Stimulated activated naive B cell treated with anti-CD40 and anti-IgM and Interleukin-4, amounts not matched to agents 10 μg/mL and 1 μg/mL and 100 μg/mL, for 72 hours (primary cell): ENCODE results near the gene BLOC1S1.
A peak's percentile ranks its signal among the peaks of the same experiment; 100 is the strongest.

Experiments used
- ATAC-seq, 2 donors: fragments of 150-1000 bp; cut with Tn5 transposase; replicated peaks; 2 replicates each; pipeline ENCODE4 v1.10.0; 2021; ENCODE audit warnings: moderate library complexity in 1 of 2
- DNase-seq: peaks from one replicate; pipeline ENCODE4 v3.0.0; 2021
- H3K27ac Mint-ChIP-seq: one replicate; pipeline ENCODE4 v1.8.0; 2022; ENCODE audit warnings: mild to moderate bottlenecking, mixed read lengths
- H3K27me3 Mint-ChIP-seq, 2 donors: one replicate each; pipeline ENCODE4 v1.8.0; 2022; ENCODE audit warnings: mixed read lengths in 2 of 2
- H3K36me3 Mint-ChIP-seq, 2 donors: one replicate each; pipeline ENCODE4 v1.8.0; 2022; ENCODE audit warnings: mixed read lengths in 2 of 2, mild to moderate bottlenecking in 1 of 2
- H3K4me1 Mint-ChIP-seq, 2 donors: one replicate each; pipeline ENCODE4 v1.8.0; 2022; ENCODE audit warnings: mixed read lengths in 2 of 2, mild to moderate bottlenecking in 1 of 2
- H3K4me3 Mint-ChIP-seq, 2 donors: one replicate each; pipeline ENCODE4 v1.8.0; 2022; ENCODE audit warnings: mild to moderate bottlenecking in 2 of 2, mixed read lengths in 2 of 2, moderate library complexity in 1 of 2
- H3K9me3 Mint-ChIP-seq, 2 donors: one replicate each; pipeline ENCODE4 v1.8.0; 2022; ENCODE audit warnings: mixed read lengths in 2 of 2, mild to moderate bottlenecking in 1 of 2

The BLOC1S1 gene

DNA sequence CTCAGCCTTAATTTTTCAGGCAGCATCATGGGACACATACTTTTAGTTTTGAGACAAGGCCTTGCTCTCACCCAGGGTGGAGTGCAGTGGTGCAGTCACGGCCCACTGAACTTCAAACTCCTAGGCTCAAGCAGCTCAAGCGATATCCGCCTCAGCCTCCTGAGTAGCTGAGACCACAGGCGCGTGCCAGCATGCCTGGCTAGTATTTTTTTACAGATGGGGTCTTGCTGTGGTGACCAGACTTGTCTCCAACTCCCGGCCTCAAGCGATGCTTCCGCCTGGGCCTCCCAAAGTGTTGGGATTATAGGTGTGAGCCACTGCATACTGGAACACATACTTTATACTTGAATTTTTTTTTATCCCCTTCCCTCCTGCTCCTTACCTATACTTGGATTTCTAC lies 7.1 kb downstream of the BLOC1S1 start:
- peaks cover 35 to 49% of the 10 kb centered on the region in 2 donors for H3K4me1 Mint-ChIP-seq
- DNase-seq (no peak), ATAC-seq (no peak)
- peaks cover 16 to 36% of the 10 kb centered on the region in 2 donors for H3K36me3 Mint-ChIP-seq
- H3K4me3 Mint-ChIP-seq: no peak overlapping the region
- H3K27me3 Mint-ChIP-seq: no peaks in the 10 kb centered on the region
- no peaks in the 10 kb centered on the region for H3K9me3 Mint-ChIP-seq
- no peak overlapping the region for H3K27ac Mint-ChIP-seq

DNA sequence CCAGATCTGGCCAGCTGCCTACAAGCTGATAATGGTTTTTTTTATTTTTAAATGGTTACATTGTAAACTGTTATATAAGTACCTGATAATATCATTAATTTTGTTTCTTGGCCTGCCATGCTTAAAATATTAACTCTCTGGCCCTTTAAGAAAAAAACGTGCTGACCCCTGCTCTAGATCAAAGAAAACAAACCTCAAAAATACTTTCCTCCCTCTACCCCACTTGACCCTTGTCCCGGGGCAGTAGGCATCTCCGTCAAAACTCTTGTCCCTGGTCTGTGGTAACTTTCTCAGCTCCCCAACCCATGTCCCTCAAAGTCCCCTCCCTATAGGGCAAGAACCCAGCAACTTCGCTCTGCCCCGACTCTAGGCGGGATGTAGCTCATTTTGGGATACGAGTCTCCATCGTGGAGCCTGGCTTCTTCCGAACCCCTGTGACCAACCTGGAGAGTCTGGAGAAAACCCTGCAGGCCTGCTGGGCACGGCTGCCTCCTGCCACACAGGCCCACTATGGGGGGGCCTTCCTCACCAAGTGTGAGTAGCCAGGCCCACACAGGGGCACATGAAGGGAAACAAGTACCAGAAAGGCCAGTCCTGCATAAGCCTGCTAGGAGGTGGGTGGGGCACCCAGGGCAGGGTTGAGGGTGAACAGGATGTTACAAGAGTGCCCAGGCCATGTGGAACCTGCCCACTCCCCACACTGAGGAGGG lies 7.8 kb downstream of the BLOC1S1 start:
- ATAC-seq: no peak
- DNase-seq: no peak
- Mint-ChIP-seq H3K4me3 (no peak overlapping the region), H3K4me1 (peaks cover 28 to 44% of the 10 kb centered on the region in 2 donors), H3K27ac (peak overlapping the region; percentile 32), H3K9me3 (no peaks in the 10 kb centered on the region), H3K36me3 (peaks cover 12 to 29% of the 10 kb centered on the region in 2 donors), H3K27me3 (no peaks in the 10 kb centered on the region)

DNA sequence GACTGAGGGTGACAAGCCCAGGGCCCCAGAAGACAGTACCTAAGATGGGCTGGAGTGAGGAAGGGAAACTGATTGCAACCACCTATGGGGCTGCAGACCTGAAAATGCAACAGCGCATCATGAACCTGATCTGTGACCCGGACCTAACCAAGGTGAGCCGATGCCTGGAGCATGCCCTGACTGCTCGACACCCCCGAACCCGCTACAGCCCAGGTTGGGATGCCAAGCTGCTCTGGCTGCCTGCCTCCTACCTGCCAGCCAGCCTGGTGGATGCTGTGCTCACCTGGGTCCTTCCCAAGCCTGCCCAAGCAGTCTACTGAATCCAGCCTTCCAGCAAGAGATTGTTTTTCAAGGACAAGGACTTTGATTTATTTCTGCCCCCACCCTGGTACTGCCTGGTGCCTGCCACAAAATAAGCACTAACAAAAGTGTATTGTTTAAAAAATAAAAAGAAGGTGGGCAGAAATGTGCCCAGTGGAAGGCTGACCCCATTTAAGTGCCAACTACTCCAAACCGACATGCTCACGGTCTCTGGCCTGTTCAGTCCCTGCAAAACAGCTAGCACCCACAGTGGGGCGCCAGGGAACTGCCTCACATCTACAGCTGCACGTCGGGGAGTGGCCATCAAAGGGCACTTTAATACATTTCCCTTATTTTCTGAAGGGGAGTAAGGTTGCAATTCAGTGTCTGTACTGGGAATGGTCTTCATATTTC lies 8.5 kb downstream of the BLOC1S1 start:
- Mint-ChIP-seq H3K27me3 (no peaks in the 10 kb centered on the region), H3K27ac (peak overlapping the region; percentile 68), H3K4me3 (no peak overlapping the region), H3K4me1 (peaks cover 28 to 41% of the 10 kb centered on the region in 2 donors), H3K36me3 (peaks cover 12 to 26% of the 10 kb centered on the region in 2 donors), H3K9me3 (no peaks in the 10 kb centered on the region)
- DNase-seq: peak; percentile 38
- peak; percentile 37 to 46 for ATAC-seq

DNA sequence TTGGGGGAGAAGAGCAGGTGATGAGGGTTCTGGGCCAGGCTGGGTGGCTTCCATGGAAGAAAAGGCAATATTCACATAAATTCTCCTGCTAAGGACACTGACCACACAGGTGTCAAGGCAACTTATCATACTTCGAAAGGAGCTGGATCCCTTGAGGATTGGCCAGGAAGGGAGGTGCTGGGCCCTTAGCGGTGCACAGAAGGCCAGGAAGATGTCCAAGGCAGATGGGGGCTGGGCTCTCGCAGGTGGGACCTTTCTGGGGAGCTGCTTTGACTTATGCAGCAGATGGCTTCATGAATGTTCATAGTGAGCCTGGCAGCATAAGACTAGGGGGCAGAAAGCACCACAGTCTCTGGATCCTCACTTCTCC lies 9.1 kb downstream of the BLOC1S1 start:
- Mint-ChIP-seq H3K36me3 (peaks cover 12 to 30% of the 10 kb centered on the region in 2 donors), H3K4me1 (peaks cover 31 to 43% of the 10 kb centered on the region in 2 donors), H3K4me3 (no peak overlapping the region), H3K9me3 (no peaks in the 10 kb centered on the region), H3K27ac (peak overlapping the region; percentile 68), H3K27me3 (no peaks in the 10 kb centered on the region)
- ATAC-seq (no peak), DNase-seq (no peak)

DNA sequence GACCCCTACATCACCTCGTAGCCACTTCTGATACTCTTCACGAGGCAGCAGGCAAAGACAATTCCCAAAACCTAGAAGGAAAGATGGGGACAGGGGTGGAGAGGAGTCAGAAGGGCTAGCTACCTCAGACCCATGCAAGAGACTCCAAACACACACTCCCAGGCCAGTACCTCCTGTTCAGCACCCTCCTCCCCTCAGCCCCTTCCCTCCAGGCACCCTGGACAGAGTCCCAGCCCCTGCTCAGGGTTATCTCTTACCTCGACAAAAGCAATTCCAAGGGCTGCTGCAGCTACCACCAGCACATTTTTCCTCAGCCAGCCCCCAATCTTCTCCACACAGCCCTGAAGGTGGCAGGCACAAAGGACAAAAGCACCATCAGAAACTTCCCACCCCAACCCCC lies 9.7 kb downstream of the BLOC1S1 start:
- peaks cover 13 to 35% of the 10 kb centered on the region in 2 donors for H3K36me3 Mint-ChIP-seq
- ATAC-seq (no peak), DNase-seq (no peak)
- no peaks in the 10 kb centered on the region for H3K9me3 Mint-ChIP-seq
- H3K27ac Mint-ChIP-seq: peak overlapping the region; percentile 7
- no peak overlapping the region for H3K4me3 Mint-ChIP-seq
- peaks cover 37 to 49% of the 10 kb centered on the region in 2 donors for H3K4me1 Mint-ChIP-seq
- no peaks in the 10 kb centered on the region for H3K27me3 Mint-ChIP-seq

DNA sequence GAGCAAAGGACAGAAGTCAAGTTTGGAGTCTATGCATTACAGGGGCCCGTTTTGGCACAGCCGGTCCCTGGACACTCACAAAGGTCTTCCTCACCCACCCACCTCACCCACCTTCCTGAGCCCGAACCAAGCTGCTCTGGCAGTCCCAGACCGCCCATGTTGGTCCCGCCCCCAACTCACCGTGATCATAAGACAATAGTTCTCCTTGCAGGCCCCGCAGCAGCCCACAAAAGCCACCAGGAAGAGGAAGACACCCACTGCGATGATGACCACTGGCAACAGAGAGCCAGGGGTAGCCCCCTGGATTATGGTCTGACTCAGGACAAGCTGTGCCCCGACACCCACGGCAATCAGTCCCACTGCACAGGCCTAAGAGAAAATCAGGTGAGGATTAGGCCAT lies 11.1 kb downstream of the BLOC1S1 start:
- ATAC-seq: no peak
- no peaks in the 10 kb centered on the region for H3K9me3 Mint-ChIP-seq
- DNase-seq: no peak
- H3K4me1 Mint-ChIP-seq: peaks cover 37 to 52% of the 10 kb centered on the region in 2 donors
- peaks cover 13 to 35% of the 10 kb centered on the region in 2 donors for H3K36me3 Mint-ChIP-seq
- peak overlapping the region; percentile 90 to 95 for H3K4me3 Mint-ChIP-seq
- H3K27me3 Mint-ChIP-seq: no peaks in the 10 kb centered on the region
- peak overlapping the region; percentile 65 for H3K27ac Mint-ChIP-seq

DNA sequence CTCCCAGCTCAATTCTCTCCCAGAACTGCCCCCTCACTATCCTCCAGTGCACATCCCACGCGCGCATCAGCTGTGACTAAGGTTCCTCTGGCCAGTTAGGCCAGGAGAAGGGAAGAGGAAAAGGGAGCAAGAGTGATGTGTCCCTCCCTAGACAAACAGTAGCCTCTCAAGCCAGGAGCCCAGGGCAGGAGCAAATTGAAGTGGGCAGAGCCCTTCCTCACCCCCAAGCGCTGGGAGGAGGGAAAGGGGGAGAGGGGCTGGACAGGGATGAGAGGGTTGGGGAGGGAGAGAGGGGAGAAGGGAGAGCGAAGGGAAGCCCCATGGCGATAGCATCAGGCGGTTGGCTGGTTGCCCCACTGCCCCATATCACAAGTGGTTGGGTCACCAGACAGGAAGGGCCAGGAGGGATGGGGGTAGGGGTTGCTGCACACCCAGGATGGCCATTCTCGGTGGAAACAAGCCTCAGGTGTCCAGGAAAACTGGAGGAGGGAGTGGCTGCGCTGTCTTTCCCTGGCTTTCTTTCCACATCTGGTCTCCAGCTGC lies 11.9 kb downstream of the BLOC1S1 start:
- no peak for DNase-seq
- Mint-ChIP-seq H3K36me3 (peaks cover 17 to 40% of the 10 kb centered on the region in 2 donors), H3K4me1 (peaks cover 40 to 57% of the 10 kb centered on the region in 2 donors), H3K27ac (peak overlapping the region; percentile 65), H3K9me3 (no peaks in the 10 kb centered on the region), H3K27me3 (no peaks in the 10 kb centered on the region), H3K4me3 (peak overlapping the region; percentile 90 to 95)
- ATAC-seq: no peak

DNA sequence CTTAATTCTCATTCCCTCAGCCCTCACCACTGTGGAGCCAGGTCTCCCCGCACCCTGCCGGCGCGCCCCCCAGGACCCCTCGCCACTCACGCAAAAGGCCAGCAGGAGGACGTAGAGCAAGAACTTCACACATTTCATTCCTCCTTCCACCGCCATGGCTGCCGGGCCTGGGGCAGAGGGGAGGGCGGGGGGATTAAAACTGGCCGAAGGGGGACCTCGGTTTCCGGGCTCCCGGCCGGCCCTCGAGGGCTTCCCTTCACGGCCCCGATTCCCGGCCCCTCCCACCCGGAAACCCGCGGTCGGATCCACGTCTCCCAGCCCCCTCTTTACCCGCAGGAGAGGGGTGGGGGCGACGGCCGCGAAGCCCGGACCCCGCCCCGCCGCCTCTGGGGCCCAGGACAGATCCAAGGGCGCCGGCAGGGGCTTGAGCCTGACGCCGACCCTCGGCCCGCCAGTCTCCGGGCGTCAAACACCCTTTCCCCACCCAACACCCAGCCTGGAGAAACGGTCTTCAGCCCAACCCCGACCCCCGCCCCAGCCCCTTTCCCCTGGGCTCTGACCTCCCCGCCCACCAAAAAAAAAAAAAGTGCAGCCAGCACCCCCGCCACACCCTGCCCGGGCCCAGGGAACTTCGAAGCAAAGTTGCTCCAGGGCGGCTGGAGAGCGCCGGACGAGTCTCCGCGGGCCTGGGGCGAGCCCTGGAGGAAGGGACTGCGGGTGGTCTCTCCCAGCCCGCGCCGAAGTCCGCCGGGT lies 12.5 kb downstream of the BLOC1S1 start:
- no peaks in the 10 kb centered on the region for H3K9me3 Mint-ChIP-seq
- peak overlapping the region; percentile 90 to 95 for H3K4me3 Mint-ChIP-seq
- ATAC-seq (peak; percentile 19 to 26), DNase-seq (no peak)
- peaks cover 40 to 60% of the 10 kb centered on the region in 2 donors for H3K4me1 Mint-ChIP-seq
- peak overlapping the region; percentile 59 for H3K27ac Mint-ChIP-seq
- peaks cover 17 to 40% of the 10 kb centered on the region in 2 donors for H3K36me3 Mint-ChIP-seq
- H3K27me3 Mint-ChIP-seq: no peaks in the 10 kb centered on the region

DNA sequence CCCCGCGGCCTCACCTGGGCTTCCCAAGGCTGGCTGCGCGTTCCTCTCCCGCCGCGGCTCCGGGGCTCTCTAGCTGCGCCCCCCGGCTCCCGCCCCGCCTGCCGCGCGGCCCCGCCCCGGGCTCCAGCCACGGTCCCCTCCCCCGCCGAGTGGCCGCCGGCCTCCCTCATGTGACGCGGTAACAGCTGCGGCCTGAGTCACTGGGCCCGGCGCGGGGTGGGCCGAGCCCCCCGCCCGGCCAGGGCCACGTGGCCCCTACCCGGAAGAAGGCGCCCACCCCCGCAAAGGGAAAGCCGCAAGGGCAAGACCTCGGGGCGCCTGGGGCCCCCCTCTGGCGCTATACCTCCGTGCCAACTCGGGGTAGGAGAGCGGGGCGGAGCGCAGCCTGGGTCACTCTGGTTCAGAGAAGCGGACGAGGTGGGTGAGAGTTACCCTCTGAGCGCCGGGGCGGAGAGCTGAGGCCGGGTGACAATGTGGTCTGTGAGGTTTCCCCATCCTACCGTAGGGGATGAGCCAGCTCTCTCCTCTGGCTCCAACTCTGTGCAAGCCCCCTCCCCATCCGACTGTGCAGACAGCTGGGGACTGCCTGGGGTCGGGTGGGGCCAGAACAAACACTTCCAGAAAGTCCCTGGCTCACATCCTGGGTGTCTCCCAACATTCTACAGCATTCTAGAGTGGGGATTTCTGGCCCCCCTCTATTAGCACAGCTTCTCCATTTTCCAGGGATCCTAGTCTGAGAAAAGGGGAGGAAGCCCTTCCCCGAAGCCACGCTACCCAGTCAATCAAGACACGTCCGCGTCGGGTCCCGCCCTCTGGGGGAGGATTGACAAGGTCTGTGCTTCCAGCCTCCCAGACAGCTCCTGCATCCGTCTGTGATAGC lies 13.3 kb downstream of the BLOC1S1 start, which contains the start of gene CD63:
TSS of gene CD63 (minus strand) at position 71 of the 880 bp plus-strand sequence. CDS start 668 bp downstream, outside the sequence.
- Mint-ChIP-seq H3K4me3 (peak within 1 kb of the TSS; percentile 90 to 95), H3K4me1 (peaks cover 40 to 60% of the 10 kb centered on the region in 2 donors), H3K9me3 (no peaks in the 10 kb centered on the region), H3K27me3 (no peaks in the 10 kb centered on the region), H3K27ac (peak within 1 kb of the TSS; percentile 97), H3K36me3 (peaks cover 14 to 35% of the 10 kb centered on the region in 2 donors)
- DNase-seq (peak; percentile 75), ATAC-seq (peak; percentile 74 to 80)

DNA sequence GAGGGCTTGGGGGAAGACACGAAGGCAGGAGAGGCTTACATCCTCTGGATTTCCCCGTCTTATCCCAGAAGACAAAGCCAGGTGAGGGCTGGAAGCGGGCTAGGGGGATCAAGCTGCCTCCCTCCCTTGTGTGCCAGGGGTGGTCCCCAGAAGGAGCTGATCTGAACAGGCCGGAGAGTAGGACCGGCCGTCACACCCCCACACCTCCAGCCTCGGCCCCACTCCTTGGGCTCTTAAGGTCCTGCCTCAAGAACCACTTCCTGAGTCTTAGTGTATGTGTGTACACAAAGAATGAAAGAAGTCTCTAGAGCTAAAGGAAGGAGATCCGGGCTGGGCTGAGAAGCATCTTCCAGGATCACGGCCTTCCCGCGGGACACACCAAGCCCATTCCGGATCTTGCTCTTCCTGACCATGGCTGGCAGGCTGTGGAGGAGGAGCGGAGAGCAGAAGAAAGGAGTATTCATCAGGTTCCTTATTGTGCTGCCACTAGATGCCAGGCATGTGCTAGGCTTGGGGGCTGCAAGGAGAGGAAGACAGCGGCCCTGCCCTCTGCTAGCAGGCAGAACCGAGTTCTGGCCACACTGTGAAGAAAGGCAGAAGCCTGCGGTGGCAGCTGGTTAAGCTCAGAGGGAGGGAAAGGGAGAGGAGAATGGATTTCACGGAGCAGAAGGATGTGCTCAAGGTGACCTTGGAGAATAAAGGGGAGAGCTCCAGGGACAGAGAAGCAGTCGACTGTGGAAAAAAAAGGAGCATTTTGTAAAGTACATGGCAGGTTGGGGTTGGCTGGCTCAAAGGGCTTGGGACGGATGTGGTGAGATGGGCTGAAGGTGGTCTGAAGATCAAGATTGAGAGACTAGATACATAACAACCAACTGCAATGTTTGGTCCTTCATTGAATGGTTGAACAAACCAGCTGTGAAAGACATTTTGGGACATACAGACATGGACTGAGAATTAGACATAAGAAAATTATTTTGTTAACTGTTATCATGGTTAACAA lies 14.3 kb downstream of the BLOC1S1 start:
- no peak for DNase-seq
- Mint-ChIP-seq H3K27me3 (no peaks in the 10 kb centered on the region), H3K36me3 (peaks cover 9 to 31% of the 10 kb centered on the region in 2 donors), H3K27ac (peak overlapping the region; percentile 97), H3K4me3 (peak overlapping the region; percentile 90 to 95), H3K4me1 (peaks cover 35 to 53% of the 10 kb centered on the region in 2 donors), H3K9me3 (no peaks in the 10 kb centered on the region)
- ATAC-seq: peak; percentile 41

DNA sequence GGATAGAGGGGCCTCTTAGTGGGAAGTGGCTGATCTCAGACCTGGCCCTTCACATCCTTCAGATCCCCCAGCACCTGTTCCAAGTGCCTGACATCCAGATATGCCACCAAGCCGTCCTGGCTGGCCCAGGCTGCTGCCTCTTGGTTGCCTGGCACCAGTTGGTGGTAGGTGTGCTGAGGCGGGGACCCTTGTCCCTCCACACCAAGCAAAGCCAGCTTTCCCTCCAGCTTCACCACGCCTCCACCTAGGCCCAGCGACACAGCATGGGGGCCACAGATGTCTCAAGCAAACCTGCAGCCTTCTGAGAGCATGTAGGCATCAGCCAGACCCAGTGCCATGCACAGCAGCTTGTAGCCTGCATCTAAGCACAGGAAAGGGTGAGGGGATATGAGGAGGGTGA lies 16.4 kb downstream of the BLOC1S1 start:
- DNase-seq: no peak
- Mint-ChIP-seq H3K27ac (no peak overlapping the region), H3K27me3 (no peaks in the 10 kb centered on the region), H3K36me3 (peaks cover 6 to 14% of the 10 kb centered on the region in 2 donors), H3K4me1 (peaks cover 27 to 45% of the 10 kb centered on the region in 2 donors), H3K9me3 (no peaks in the 10 kb centered on the region), H3K4me3 (no peak overlapping the region)
- no peak for ATAC-seq

DNA sequence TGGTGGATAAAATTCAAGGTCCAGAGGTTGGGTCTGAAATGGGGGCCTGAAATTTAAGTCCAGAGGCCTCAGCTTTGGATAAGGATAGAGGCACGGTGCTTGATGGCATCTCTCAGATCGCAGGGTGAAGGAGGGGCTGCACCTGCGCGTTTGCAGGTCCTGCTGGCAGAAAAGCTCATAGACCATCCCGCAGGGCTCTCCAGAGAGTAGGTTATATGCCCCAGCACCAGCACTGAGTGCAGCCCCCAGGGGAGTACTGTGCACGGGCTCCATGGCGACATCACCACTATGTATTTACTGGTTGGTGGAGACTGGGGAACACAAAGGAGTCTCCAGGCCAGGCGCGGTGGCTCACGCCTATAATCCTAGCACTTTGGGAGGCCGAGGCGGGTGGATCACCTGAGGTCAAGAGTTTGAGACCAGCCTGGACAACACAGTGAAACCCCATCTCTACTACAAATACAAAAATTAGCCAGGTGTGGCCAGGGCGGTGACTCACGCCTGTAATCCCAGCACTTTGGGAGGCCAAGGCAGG lies 17.2 kb downstream of the BLOC1S1 start:
- Mint-ChIP-seq H3K27me3 (no peaks in the 10 kb centered on the region), H3K4me3 (no peak overlapping the region), H3K36me3 (peaks cover 6 to 14% of the 10 kb centered on the region in 2 donors), H3K9me3 (no peaks in the 10 kb centered on the region), H3K4me1 (peaks cover 27 to 45% of the 10 kb centered on the region in 2 donors), H3K27ac (no peak overlapping the region)
- ATAC-seq: no peak
- no peak for DNase-seq
